IPS-15b (cell line): Measurements from ENCODE around the gene HES6.

Experiments used
- H3K27me3 ChIP-seq: one replicate; pipeline ENCODE4 v1.6.1; 2013; ENCODE audit warnings: low read length; ENCODE audit not compliant: control insufficient read depth, insufficient read depth
- H3K36me3 ChIP-seq: one replicate; pipeline ENCODE4 v1.6.1; 2013; ENCODE audit warnings: low read length; ENCODE audit not compliant: control insufficient read depth, insufficient read depth
- H3K4me1 ChIP-seq: one replicate; pipeline ENCODE4 v1.6.1; 2013; ENCODE audit warnings: mild to moderate bottlenecking, low read length; ENCODE audit not compliant: control insufficient read depth, insufficient read depth
- H3K4me3 ChIP-seq: one replicate; pipeline ENCODE4 v1.5.1; 2013; ENCODE audit warnings: low read depth, low read length
- H3K9ac ChIP-seq: one replicate; pipeline ENCODE4 v1.6.1; 2013; ENCODE audit warnings: low read depth, mild to moderate bottlenecking, low read length
- H3K9me3 ChIP-seq: one replicate; pipeline ENCODE4 v1.6.1; 2013; ENCODE audit warnings: mild to moderate bottlenecking, low read length; ENCODE audit not compliant: control insufficient read depth, insufficient read depth

Gene HES6

GRCh38 chr2:238236571-238236970 lies 3.3 kb downstream of the HES6 start:
- Histone ChIP-seq H3K36me3 (no peaks in the 10 kb centered on the region), H3K4me1 (no peaks in the 10 kb centered on the region), H3K4me3 (no peak overlapping the region), H3K9me3 (no peaks in the 10 kb centered on the region), H3K27me3 (peaks cover 48% of the 10 kb centered on the region), H3K9ac (no peak overlapping the region)

GRCh38 chr2:238235856-238236255 lies 4.0 kb downstream of the HES6 start:
- Histone ChIP-seq H3K9ac (no peak overlapping the region), H3K4me1 (no peaks in the 10 kb centered on the region), H3K4me3 (no peak overlapping the region), H3K36me3 (no peaks in the 10 kb centered on the region), H3K27me3 (peaks cover 46% of the 10 kb centered on the region), H3K9me3 (no peaks in the 10 kb centered on the region)

GRCh38 chr2:238235331-238235732 lies 4.5 kb downstream of the HES6 start:
- H3K9me3 ChIP-seq: no peaks in the 10 kb centered on the region
- H3K4me3 ChIP-seq: no peak overlapping the region

GRCh38 chr2:238233625-238234024 lies 6.2 kb downstream of the HES6 start:
- Histone ChIP-seq H3K4me3 (no peak overlapping the region), H3K4me1 (no peaks in the 10 kb centered on the region), H3K9me3 (no peaks in the 10 kb centered on the region), H3K9ac (no peak overlapping the region), H3K27me3 (peaks cover 59% of the 10 kb centered on the region), H3K36me3 (no peaks in the 10 kb centered on the region)

More at GRCh38 chr2:238235331-238235732, 4.5 kb downstream of the HES6 start:
- no peaks in the 10 kb centered on the region for H3K36me3 ChIP-seq
- H3K27me3 ChIP-seq: peaks cover 52% of the 10 kb centered on the region
- no peaks in the 10 kb centered on the region for H3K4me1 ChIP-seq
- H3K9ac ChIP-seq: no peak overlapping the region

- H3K4me3 ChIP-seq: peak overlapping the region; percentile 75
- H3K36me3 ChIP-seq: no peaks in the 10 kb centered on the region
- H3K27me3 ChIP-seq: peaks cover 44% of the 10 kb centered on the region
- H3K4me1 ChIP-seq: no peaks in the 10 kb centered on the region
- no peak overlapping the region for H3K9ac ChIP-seq
- no peaks in the 10 kb centered on the region for H3K9me3 ChIP-seq
Observed at GRCh38 chr2:238231809-238232208, 8.0 kb downstream of the HES6 start.

- H3K4me1 ChIP-seq: no peaks in the 10 kb centered on the region
- peak overlapping the region; percentile 75 for H3K4me3 ChIP-seq
- peaks cover 39% of the 10 kb centered on the region for H3K27me3 ChIP-seq
- H3K36me3 ChIP-seq: peaks cover under 1% of the 10 kb centered on the region
- H3K9ac ChIP-seq: no peak overlapping the region
- H3K9me3 ChIP-seq: no peaks in the 10 kb centered on the region
Observed at GRCh38 chr2:238231251-238231793, 8.5 kb downstream of the HES6 start.

- peaks cover 5% of the 10 kb centered on the region for H3K36me3 ChIP-seq
- peaks cover 33% of the 10 kb centered on the region for H3K27me3 ChIP-seq
- H3K4me3 ChIP-seq: peak overlapping the region; percentile 75
- H3K4me1 ChIP-seq: no peaks in the 10 kb centered on the region
- no peaks in the 10 kb centered on the region for H3K9me3 ChIP-seq
- H3K9ac ChIP-seq: no peak overlapping the region
Observed at GRCh38 chr2:238230699-238231098, 9.1 kb downstream of the HES6 start.

- Histone ChIP-seq H3K4me1 (no peaks in the 10 kb centered on the region), H3K4me3 (no peak overlapping the region), H3K9ac (no peak overlapping the region), H3K36me3 (peaks cover 5% of the 10 kb centered on the region), H3K27me3 (peaks cover 25% of the 10 kb centered on the region), H3K9me3 (no peaks in the 10 kb centered on the region)
Observed at GRCh38 chr2:238228700-238229099, 11.1 kb downstream of the HES6 start.

- no peak overlapping the region for H3K4me3 ChIP-seq
- H3K36me3 ChIP-seq: peaks cover 5% of the 10 kb centered on the region
- no peaks in the 10 kb centered on the region for H3K4me1 ChIP-seq
- no peak overlapping the region for H3K9ac ChIP-seq
- peaks cover 25% of the 10 kb centered on the region for H3K27me3 ChIP-seq
- no peaks in the 10 kb centered on the region for H3K9me3 ChIP-seq
Observed at GRCh38 chr2:238227587-238228032, 12.2 kb downstream of the HES6 start.

- H3K9me3 ChIP-seq: no peaks in the 10 kb centered on the region
- no peak overlapping the region for H3K9ac ChIP-seq
- H3K4me3 ChIP-seq: no peak overlapping the region
- peaks cover 5% of the 10 kb centered on the region for H3K36me3 ChIP-seq
- no peaks in the 10 kb centered on the region for H3K4me1 ChIP-seq
- peaks cover 25% of the 10 kb centered on the region for H3K27me3 ChIP-seq
Observed at GRCh38 chr2:238226698-238227586, 12.9 kb downstream of the HES6 start.

GRCh38 chr2:238225911-238226697 lies 13.7 kb downstream of the HES6 start:
- Histone ChIP-seq H3K9ac (no peak overlapping the region), H3K9me3 (no peaks in the 10 kb centered on the region), H3K4me3 (no peak overlapping the region), H3K27me3 (peaks cover 24% of the 10 kb centered on the region), H3K4me1 (no peaks in the 10 kb centered on the region), H3K36me3 (peaks cover 5% of the 10 kb centered on the region)
